ENCODE results near the gene TMEM184A. TPM values are rescaled to one million over a fixed set of nuclear protein-coding genes. Genes with fewer than 3 reads are reported as not detected.

TMEM184A gene
- total and polyA plus RNA-seq, 2 of the 8 experiments (the other 6 are each of a cell fraction or from before 2014, with no cell fraction given) = 1.8 to 2.1 TPM

DNA sequence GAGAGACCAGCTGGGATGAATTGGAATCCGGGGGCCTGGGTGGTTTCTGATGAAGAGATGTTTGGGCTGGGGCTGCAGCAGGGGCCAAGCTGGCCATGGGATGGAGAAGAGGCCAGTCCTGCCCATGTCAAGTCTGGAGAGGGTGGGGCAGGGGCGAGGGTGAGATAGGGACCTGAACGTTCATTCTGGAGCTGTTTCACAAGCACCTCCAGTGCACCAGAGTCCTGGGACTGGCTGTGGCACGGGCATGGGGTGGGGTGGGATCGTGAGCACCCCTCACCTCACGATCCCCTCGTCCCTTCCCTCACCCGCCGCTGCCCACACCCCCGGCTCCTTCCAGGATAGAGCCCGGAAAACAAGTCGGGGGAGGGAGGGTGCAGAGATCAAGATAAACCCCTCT is 39.6 kb upstream of the TMEM184A start:
- DNase-seq (ENCODE audit: low read depth in 1 of 2, low spot score in 2 of 2) = no peak
- Histone ChIP-seq H4K20me1 (replicated peaks in 1 of 2; ENCODE audit: control insufficient read depth in 1 of 2, insufficient read depth in 2 of 2, low read length in 2 of 2) (peaks cover 0 to 4% of the 10 kb centered on the region in 2 experiments), H2BK20ac (ENCODE audit: low read length) (no peak overlapping the region), H3K36me3 (ENCODE audit: control insufficient read depth in 2 of 4, insufficient read depth in 4 of 4, low read length in 3 of 4) (no peaks in the 10 kb centered on the region), H3K4me1 (replicated peaks in 1 of 4; ENCODE audit: control insufficient read depth in 3 of 4, insufficient read depth in 4 of 4, low read length in 3 of 4) (no peaks in the 10 kb centered on the region), H3K4me3 (ENCODE audit: extremely low read depth in 1 of 4, insufficient read depth in 2 of 4, low read depth in 3 of 4, low read length in 4 of 4) (no peak overlapping the region), H3K4ac (replicated peaks; ENCODE audit: insufficient read length, low read depth, low read length) (no peak overlapping the region), H3K18ac (ENCODE audit: extremely low read depth, low read length) (no peak overlapping the region), H3K56ac (replicated peaks; ENCODE audit: insufficient read length, low read depth, low read length) (no peak overlapping the region), H3K27me3 (replicated peaks in 1 of 4; ENCODE audit: control insufficient read depth in 3 of 4, extremely low read depth in 1 of 4, insufficient read depth in 3 of 4, low read length in 3 of 4) (no peaks in the 10 kb centered on the region), H3K27ac (ENCODE audit: low read depth, low read length) (no peak overlapping the region), H3K4me2 (ENCODE audit: insufficient read depth in 1 of 2, low read depth in 2 of 2, low read length in 2 of 2) (no peak overlapping the region), H3K9ac (replicated peaks in 1 of 4; ENCODE audit: extremely low read depth in 1 of 4, low read depth in 3 of 4, low read length in 3 of 4) (no peak overlapping the region), H3K79me1 (ENCODE audit: low read depth, low read length) (no peaks in the 10 kb centered on the region), H4K5ac (ENCODE audit: insufficient read length, low read depth, low read length) (no peak overlapping the region), H2AFZ (ENCODE audit: low read length) (no peak overlapping the region), H4K8ac (ENCODE audit: extremely low read depth, insufficient read depth, low read length) (no peak overlapping the region), H3K9me3 (ENCODE audit: insufficient read depth in 2 of 2, low read depth in 1 of 2, low read length in 1 of 2) (no peaks in the 10 kb centered on the region), H3K23me2 (ENCODE audit: low read depth, low read length) (peaks cover 15% of the 10 kb centered on the region; the same call in 1 of the 2 replicates), H2BK12ac (ENCODE audit: low read depth, low read length) (no peak overlapping the region), H2AK5ac (ENCODE audit: low read depth, low read length) (no peak overlapping the region), H2BK15ac (ENCODE audit: low read length) (no peak overlapping the region), H3K23ac (ENCODE audit: insufficient read length) (no peak overlapping the region), H2BK5ac (ENCODE audit: low read depth, low read length) (no peak overlapping the region), H3K79me2 (ENCODE audit: control insufficient read depth in 1 of 2, insufficient read depth in 2 of 2, low read length in 2 of 2) (no peaks in the 10 kb centered on the region), H4K91ac (replicated peaks; ENCODE audit: insufficient read length, low read length) (no peak overlapping the region), H3K14ac (ENCODE audit: insufficient read length) (no peak overlapping the region), H2BK120ac (replicated peaks; ENCODE audit: low read depth, low read length) (no peak overlapping the region)
- CTCF ChIA-PET (ENCODE audit: partially characterized antibody) = interaction anchor here (1.1 kb wide), 2 partner anchors 12 to 68 kb away, joined by 3 read pairs; no protein-coding TSS in a partner anchor
- no peak for TF ChIP-seq BACH1 (IDR thresholded peaks at IDR 0.05; ENCODE audit: low read length)
- no peak for TF ChIP-seq POLR2AphosphoS5 (IDR thresholded peaks at IDR 0.05; ENCODE audit: low read depth, low read length)
- TF ChIP-seq SAP30 (IDR thresholded peaks at IDR 0.05; ENCODE audit: insufficient read depth, insufficient replicate concordance, low read length) = no peak
- TF ChIP-seq POLR2A (IDR thresholded peaks at IDR 0.05; ENCODE audit: control extremely low read depth in 1 of 2, low read depth in 2 of 2, low read length in 2 of 2) = no peak
- TF ChIP-seq TCF12 (IDR thresholded peaks at IDR 0.05; ENCODE audit: low read depth, low read length) = no peak
- TF ChIP-seq POU5F1 (IDR thresholded peaks at IDR 0.05; ENCODE audit: low read depth, low read length) = no peak
- TF ChIP-seq HDAC6 (IDR thresholded peaks at IDR 0.05; ENCODE audit: low read depth, low read length) = no peak
- POLR2A ChIA-PET (ENCODE audit: partially characterized antibody) = no interaction called here
- FAIRE-seq = no peak
- WGBS, 2 experiments (ENCODE audit: extremely low coverage in 1 of 2, insufficient coverage in 1 of 2, insufficient read length in 1 of 2, insufficient replicate concordance in 2 of 2, low coverage in 1 of 2, low lambda C conversion rate in 2 of 2, missing lambda C conversion rate in 1 of 2) = 91% methylated on average over 10 of the region's 12 CpGs; no CpG with 5 or more reads in 1 of the 2 experiments
